Stimulated activated CD4-positive, alpha-beta T cell treated with anti-CD3 and anti-CD28 coated beads, Interleukin-15, amount 100 ng/mL, for 48 hours (primary cell): ENCODE results near the gene FKBP1B.
"Not testable (repeated sequence)": the region's sequence is repeated elsewhere in the genome, so short reads cannot be mapped to it uniquely, and the experiment has no call there.

Experiments
- DNase-seq, 2 donors: peaks; one replicate each; pipeline ENCODE4 v3.0.0-alpha.2; 2020; ENCODE audit warnings: low read depth in 2 of 2

The FKBP1B gene

GRCh38 chr2:24022324-24022974, 27.1 kb upstream of the FKBP1B start:
- DNase-seq = no peak

DNA sequence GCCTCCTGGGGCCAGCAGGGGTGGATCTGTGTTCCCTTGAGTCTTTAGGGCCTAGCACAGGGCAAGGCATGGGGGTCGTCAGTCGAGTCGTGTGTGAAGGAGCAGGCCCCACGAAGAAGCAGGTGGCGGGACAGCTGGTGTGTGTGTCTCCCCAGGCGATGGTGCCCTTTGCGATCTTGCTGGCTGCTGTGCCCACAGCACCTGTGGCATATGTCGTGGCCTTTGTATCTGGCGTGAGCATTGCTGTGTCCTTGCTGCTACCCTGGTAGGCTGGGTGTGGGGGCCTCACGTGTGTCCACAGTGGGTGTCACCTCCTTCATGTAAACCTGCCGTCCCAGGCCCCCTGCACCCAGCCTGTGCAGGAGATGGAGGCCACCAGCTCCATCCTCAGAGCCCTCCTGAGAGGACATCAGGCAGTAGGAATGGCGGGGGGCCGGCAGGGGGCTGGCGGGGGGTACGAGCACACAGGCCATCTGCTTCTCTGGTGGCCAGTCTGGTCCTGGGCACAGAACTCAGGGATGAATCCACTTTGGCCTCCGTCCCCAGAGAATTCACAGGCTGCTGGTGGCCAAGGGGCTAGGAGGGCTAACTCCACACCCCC, 26.5 kb upstream of the FKBP1B start:
- DNase-seq = no peak

DNA sequence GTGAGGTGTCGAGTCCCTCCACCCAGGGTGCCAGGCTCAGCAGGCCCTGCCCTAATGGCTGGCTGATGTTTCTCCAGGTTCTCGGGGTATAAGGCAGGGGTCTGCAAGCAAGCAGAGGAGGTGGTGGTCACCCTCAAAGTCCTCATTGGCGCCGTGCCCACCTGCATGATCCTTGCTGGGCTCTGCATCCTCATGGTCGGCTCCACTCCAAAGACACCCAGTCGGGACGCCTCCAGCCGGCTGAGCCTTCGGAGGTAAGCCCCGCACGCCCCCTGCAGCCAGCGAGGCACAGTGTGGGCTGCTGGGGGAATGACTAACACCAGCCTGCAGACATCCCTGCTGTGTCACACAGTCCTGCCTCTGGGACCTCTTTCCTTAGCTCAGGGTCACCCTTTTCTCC, 25.5 kb upstream of the FKBP1B start:
- DNase-seq = no peak

- no peak for DNase-seq
Measured at GRCh38 chr2:24024996-24025663, 24.4 kb upstream of the FKBP1B start.

DNA sequence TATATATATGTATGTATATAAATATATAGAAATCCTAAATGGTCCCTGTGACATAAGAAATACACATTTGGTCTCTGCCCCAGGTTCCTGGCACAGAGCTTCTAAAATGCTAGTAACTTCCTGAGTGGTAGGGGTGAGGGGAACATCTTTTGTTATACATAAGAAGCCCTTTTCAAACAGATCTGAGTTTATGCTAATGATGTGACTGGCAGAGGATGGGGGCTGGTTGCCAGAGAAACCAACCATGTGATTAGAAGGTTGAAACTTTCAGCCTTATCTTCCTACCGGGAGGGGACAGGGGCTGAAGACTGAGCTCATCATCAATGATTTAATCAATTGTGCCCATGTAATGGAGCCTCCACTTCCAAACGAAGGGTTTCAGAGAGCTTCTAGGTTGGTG, 23.3 kb upstream of the FKBP1B start:
- no peak for DNase-seq

- DNase-seq = no peak
Measured at GRCh38 chr2:24038786-24039499, 10.6 kb upstream of the FKBP1B start.

DNA sequence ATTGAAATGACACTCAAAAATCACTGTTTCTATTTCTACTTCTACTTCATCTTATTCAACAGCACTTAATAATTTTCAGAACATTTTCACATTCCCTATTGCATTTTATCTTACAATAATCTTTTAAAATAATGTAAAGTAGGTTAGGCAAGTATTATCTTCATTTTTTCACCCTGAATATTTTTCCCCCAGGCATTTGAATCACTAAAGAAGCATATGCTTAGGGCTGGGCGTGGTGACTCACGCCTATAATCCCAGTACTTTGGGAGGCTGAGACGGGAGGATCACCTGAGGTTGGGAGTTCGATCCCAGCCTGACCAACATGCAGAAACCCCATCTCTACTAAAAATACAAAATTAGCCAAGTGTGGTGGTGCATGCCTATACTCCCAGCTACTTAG, 9.0 kb upstream of the FKBP1B start:
- DNase-seq = no peak

- not testable (repeated sequence) for DNase-seq
Measured at GRCh38 chr2:24043133-24043532, 6.4 kb upstream of the FKBP1B start.

GRCh38 chr2:24045511-24046508, 3.7 kb upstream of the FKBP1B start:
- DNase-seq = no peak

GRCh38 chr2:24046599-24046929, 3.0 kb upstream of the FKBP1B start:
- DNase-seq = no peak

- DNase-seq = peak; percentile 89 to 94
Measured at GRCh38 chr2:24046930-24047702, 2.4 kb upstream of the FKBP1B start, which contains the start of gene WDCP. WDCP (minus strand) TSS chr2:24047391; CDS start chr2:24039494, 7,897 bp downstream.

DNA sequence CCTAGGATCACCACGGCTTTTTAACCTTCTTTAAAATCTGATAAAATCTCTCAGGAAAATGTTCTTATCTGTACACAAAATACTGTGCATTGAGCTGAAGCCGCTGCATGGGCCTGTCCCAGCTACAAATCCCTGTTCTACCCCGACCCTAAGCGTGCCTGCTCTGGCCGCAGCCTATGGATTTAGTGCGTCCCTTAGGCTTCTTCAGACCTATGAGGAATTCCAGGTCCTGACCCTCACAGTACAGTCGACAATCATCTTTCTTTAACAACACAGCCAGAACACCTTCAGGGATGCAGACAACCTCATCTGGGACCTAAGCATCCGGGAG, 1.9 kb upstream of the FKBP1B start:
- DNase-seq = no peak

GRCh38 chr2:24048769-24049484, 614 bp upstream of the FKBP1B start:
- DNase-seq = no peak

GRCh38 chr2:24050041-24050979, 769 bp downstream of the FKBP1B start:
- DNase-seq = no peak

DNA sequence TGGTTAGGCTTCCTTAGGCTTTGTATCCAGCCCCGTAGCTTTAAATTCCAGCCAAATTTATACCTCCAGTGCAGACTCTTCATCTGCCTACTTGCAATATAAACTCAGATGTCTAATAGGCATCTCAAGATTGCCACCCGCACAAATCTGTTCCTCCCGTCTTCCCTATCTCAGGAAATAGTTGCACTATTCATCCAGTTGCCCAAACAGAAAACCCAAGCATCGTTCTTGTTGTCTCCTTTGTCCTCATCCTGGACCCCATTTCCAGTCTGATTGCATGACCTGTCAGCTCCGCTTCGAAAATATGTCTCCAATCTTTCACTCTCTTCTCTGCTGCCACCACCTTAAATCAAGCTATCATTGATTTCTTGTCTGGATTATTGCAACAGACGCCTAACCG, 2.3 kb downstream of the FKBP1B start:
- no peak for DNase-seq

DNA sequence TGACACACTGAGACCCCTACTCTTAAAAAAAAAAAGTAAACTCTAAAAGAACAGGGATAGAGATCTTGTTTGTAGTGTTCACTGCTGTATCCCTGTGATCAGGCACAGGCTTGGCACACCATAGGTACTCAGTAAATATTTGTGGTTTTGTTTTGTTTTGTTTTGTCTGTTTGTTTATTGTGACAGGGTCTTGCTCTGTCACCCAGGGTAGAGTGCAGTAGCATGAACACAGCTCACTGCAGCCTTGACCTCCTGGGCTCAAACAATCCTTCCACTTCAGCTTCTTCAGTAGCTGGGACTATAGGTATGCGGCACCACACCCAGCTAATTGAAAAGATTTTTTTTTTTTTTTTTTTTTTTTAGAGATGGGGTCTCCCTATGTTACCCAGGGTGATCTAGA, 3.4 kb downstream of the FKBP1B start:
- DNase-seq = no peak

DNA sequence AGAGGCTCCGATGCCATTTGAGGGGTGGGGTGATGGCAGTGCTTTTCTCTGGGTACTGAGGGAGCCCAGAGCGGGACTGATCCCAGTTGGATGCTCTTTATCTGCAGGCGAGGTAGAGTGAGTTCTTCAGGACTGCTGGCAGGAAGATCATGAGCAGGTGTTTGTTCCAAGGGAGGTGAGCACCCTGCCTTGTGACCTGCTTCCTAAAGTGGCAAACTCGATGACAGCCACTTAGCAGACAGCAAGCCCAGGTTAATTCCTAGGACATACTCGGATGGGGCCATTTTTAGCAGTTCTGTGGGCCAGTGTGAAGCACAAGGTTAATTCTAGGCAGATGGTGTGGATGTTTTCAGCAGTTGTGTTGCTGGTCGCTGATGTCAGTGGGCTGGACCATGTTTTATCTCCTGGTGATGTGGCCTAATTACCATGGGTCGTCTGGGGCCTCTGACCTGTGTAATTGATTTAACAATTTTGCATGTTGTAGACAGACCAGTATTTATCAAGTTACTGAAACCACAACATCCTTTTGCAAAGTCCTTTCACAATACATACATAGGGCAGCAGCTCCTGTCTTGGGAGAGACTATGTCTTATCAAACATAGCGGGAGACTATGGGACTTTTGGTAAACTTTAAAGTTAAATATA, 4.9 kb downstream of the FKBP1B start:
- DNase-seq = no peak

DNA sequence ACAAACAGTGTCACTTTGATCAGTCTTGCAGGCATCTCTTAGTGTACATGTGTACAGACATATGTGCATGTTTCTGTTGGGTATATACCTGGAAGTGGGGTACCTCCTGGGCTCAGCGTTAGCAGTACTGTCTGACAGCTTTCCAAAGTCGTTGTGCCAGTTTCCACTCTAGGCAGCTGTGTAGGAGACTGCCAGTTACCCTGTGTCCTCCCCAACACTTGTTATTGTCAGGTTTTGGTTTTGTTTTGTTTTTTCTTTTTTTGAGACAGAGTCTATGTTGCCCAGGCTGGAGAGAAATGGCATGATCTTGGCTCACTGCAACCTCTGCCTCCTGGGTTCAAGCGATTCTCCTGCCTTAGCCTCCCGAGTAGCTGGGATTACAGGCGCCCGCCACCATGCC, 6.2 kb downstream of the FKBP1B start:
- DNase-seq = no peak
